Peyer's patch (tissue), 4 donors: ENCODE measurements around the gene DCTD.

Source experiments
- POLR2A ChIP-seq, 2 donors: fragments of 450-650 bp; IDR thresholded peaks; one replicate each; pipeline ENCODE4 v1.5.1; 2017; ENCODE audit warnings: antibody characterized with exemption in 2 of 2, mild to moderate bottlenecking in 2 of 2, moderate library complexity in 2 of 2
- TF ChIP-seq, protein P1 (sequence below), 6 experiments: fragments of 450-650 bp in 4 of 6; fragments of 200-600 bp in 2 of 6; sonication (generic) in 1 of 6; IDR thresholded peaks; one replicate each; pipeline ENCODE4 v1.5.1; 2017 to 2019; ENCODE audit warnings: antibody characterized with exemption in 6 of 6, mild to moderate bottlenecking in 3 of 6, moderate library complexity in 1 of 6

DNA sequence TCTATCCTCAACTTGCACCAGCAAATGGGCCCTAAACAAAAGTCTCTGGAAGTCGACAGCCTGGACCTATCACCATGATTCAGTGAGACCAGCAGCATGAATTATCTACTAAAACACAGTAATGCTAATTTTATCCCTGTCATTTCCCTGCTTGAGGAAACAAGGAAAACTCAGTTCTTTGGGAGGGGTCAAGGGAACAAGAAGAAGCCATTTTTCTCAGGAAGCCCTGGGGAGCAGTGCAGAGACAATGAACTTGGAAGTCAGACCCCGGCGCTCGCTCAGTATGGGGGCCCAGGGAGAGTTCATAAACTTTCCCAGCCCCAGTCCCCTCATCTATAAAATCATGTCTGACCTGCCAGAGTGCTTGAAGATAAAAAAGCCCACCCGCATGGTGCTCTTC is 50.4 kb downstream of the DCTD start:
- TF ChIP-seq, protein P1, sequence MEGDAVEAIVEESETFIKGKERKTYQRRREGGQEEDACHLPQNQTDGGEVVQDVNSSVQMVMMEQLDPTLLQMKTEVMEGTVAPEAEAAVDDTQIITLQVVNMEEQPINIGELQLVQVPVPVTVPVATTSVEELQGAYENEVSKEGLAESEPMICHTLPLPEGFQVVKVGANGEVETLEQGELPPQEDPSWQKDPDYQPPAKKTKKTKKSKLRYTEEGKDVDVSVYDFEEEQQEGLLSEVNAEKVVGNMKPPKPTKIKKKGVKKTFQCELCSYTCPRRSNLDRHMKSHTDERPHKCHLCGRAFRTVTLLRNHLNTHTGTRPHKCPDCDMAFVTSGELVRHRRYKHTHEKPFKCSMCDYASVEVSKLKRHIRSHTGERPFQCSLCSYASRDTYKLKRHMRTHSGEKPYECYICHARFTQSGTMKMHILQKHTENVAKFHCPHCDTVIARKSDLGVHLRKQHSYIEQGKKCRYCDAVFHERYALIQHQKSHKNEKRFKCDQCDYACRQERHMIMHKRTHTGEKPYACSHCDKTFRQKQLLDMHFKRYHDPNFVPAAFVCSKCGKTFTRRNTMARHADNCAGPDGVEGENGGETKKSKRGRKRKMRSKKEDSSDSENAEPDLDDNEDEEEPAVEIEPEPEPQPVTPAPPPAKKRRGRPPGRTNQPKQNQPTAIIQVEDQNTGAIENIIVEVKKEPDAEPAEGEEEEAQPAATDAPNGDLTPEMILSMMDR (IDR thresholded peaks at IDR 0.05): no peak
- no peak for TF ChIP-seq POLR2A (IDR thresholded peaks at IDR 0.05)
